Measurements from ENCODE around the gene ALX3.

DNA sequence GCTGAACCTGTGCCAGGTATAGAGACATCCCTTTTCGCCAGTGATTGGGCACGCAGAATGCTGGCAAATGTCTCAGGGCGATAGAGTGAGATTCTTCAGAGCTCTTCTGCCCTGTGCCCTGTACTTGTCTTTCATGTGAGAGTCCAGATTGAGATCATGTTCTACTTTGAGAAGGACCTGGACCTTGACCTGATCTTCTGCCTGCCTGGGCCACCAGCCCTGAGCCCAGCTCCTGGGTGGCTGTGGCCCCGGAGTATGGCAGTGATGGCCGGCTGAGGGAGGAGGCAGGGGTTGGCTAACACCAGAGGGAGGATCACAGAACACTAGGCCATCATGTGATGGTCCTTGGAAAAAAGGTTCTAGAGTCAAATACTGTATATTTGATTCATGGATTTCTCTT is 22.2 kb downstream of the ALX3 start:
- TF ChIP-seq, protein P1, sequence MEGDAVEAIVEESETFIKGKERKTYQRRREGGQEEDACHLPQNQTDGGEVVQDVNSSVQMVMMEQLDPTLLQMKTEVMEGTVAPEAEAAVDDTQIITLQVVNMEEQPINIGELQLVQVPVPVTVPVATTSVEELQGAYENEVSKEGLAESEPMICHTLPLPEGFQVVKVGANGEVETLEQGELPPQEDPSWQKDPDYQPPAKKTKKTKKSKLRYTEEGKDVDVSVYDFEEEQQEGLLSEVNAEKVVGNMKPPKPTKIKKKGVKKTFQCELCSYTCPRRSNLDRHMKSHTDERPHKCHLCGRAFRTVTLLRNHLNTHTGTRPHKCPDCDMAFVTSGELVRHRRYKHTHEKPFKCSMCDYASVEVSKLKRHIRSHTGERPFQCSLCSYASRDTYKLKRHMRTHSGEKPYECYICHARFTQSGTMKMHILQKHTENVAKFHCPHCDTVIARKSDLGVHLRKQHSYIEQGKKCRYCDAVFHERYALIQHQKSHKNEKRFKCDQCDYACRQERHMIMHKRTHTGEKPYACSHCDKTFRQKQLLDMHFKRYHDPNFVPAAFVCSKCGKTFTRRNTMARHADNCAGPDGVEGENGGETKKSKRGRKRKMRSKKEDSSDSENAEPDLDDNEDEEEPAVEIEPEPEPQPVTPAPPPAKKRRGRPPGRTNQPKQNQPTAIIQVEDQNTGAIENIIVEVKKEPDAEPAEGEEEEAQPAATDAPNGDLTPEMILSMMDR (IDR thresholded peaks at IDR 0.05 in 8 of 11, conservative IDR thresholded peaks at IDR 0.05 in 3 of 11): no peak
- TF ChIP-seq POLR2A (IDR thresholded peaks at IDR 0.05): no peak

Measured in spleen (tissue), 7 donors.